ENCODE measurements around the gene PSMB5.
A peak's percentile ranks its signal among the peaks of the same experiment; 100 is the strongest.
"Not testable (repeated sequence)": the region's sequence is repeated elsewhere in the genome, so short reads cannot be mapped to it uniquely, and the experiment has no call there.

The PSMB5 gene

DNA sequence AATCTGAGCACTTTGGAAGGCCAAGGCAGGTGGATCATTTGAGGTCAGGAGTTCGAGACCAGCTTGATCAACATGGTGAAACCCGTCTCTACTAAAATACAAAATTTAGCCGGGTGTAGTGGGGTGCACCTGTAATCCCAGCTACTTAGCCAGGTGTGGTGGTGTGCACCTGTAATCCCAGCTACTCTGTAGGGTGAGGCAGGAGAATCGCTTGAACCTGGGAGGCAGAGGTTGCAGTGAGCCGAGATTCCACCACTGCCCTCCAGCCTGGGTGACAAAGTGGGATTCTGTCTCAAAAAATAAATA is 21.0 kb downstream of the PSMB5 start:
- DNase-seq (ENCODE audit: low spot score), result not testable (repeated sequence)

DNA sequence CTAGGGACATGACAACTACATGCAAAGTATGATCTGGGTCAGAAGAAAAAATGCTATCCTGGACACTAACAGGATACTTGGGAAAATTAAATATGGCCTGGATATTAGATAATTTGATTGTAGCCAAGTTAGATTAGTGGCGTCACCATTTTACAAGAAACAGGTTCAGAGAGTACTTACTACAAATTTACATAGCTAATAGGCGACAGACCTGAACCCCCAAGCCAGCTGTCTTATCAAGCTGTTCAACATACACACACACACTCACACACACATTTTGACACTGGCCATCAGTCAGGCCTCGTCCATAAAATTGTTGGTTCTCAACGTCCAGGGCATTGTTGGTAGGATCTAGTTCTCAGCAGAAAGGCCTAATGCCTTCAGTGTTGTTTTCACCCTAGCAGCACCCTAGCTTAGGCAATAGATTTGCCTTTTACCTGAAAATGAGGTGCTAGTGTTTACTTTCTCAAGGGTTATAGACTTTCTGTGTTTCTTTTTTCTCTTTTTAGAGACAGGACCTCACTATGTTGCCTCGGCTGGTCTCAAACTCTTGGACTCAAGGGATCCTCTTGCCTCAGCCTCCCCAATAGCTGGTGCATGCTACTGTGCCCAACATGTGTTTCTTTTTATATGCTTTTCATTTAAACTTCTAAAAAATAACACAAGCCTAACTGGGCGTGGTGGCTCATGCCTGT is 21.5 kb downstream of the PSMB5 start:
- DNase-seq (ENCODE audit: low spot score), result no peak

GRCh38 chr14:23009939-23010726 is 24.6 kb downstream of the PSMB5 start, which contains the start of gene C14orf93:
Gene C14orf93 (minus strand): TSS chr14:23010143. CDS start chr14:22999023, 11,120 bp downstream.
- DNase-seq (ENCODE audit: low spot score), result peak; percentile 84

- peak; percentile 47 for DNase-seq (ENCODE audit: low spot score)
These were observed 25.2 kb downstream of the PSMB5 start for GRCh38 chr14:23009483-23009938.

GRCh38 chr14:23008831-23009230 is 25.9 kb downstream of the PSMB5 start:
- peak; percentile 70 for DNase-seq (ENCODE audit: low spot score)

- peak; percentile 98 for DNase-seq (ENCODE audit: low spot score)
These were observed 27.9 kb downstream of the PSMB5 start for GRCh38 chr14:23006544-23007419.

DNA sequence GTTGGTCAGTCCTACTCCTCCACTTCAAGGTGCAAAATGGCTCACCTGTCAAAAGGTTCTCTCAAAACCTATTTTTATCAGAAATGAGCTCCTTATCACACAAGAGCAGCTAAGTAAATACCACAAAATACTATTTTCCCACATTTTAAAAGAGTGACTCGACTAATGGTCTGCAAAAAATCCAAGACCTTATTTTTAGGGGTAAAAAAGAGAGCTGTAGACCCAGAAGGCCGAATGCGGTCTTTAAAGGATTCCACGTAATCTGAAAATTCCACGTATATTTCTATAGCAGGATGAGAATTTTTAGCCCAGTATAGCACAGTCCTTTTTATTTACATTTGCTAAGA is 28.5 kb downstream of the PSMB5 start:
- no peak for DNase-seq (ENCODE audit: low spot score)

DNA sequence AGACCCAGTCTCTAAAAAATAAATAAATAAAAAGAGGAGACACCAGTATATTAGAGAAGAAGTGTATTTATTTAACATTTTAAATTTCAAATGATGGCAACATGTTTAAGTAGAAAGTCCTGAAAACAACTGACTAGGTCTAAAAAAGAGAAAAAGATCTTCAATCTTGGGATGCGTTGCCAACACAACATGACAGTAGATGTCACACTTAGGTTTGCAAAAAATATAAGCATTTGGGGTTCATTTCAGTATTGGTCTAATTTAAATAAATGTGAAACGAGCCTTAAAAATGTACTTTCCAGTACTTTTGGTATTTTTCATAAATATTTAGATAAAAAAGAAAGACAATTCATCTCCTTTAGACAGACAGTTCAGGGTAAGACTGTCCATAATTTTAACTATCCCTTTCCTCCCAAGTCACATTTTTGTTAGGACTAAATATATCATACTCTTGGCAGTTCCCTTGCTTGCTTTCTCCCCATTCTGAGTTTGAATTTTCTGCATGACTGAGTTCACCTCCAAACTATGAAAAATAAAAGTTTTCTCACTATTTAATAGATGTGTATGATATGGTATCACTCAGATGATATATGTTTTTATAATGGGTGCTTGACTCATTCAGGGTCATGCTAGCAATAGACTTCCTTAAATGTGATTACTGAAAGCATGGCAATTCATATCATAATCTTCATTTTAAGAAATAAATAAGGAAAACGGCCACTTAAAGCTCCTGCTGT is 29.1 kb downstream of the PSMB5 start:
- DNase-seq (ENCODE audit: low spot score), result peak; percentile 56

DNA sequence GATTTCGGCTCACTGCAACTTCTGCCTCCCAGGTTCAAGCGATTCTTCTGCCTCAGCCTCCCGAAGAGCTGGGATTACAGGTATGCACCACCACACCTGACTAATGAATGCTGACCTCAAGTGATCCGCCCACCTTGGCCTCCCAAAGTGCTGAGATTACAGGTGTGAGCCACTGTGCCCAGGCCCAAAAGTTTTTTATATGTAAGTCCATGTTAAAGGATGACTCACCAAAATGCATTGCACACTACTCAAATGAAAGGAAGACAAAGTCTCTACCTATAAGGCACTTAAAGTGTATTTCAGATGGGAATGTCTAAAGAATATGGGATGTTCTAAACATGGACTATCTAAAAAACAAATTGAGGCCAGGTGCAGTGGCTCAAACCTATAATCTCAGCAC is 30.4 kb downstream of the PSMB5 start:
- DNase-seq (ENCODE audit: low spot score), result not testable (repeated sequence)

GRCh38 chr14:23002592-23002991 is 32.1 kb downstream of the PSMB5 start:
- DNase-seq (ENCODE audit: low spot score), result no peak

DNA sequence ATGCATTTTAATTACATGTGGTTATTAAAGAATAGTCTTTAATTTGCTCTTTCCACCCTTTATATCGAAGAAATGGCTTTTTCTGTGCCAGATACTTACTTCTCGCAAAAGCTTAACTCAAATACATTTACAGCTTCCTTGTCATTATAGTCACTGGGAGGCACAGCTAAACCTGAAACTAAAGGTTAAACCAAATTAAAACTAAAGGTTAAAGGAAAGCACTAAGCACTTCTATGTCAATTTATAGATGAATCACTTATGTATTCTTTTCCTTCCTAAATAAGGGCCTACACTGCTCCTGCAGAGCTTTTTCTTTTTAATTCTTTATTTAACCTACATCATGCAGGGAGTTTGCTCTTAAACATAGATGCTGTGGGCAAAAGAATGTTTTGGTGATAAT is 33.8 kb downstream of the PSMB5 start:
- no peak for DNase-seq (ENCODE audit: low spot score)

GRCh38 chr14:22998329-22999012 is 36.2 kb downstream of the PSMB5 start:
- DNase-seq (ENCODE audit: low spot score), result no peak

DNA sequence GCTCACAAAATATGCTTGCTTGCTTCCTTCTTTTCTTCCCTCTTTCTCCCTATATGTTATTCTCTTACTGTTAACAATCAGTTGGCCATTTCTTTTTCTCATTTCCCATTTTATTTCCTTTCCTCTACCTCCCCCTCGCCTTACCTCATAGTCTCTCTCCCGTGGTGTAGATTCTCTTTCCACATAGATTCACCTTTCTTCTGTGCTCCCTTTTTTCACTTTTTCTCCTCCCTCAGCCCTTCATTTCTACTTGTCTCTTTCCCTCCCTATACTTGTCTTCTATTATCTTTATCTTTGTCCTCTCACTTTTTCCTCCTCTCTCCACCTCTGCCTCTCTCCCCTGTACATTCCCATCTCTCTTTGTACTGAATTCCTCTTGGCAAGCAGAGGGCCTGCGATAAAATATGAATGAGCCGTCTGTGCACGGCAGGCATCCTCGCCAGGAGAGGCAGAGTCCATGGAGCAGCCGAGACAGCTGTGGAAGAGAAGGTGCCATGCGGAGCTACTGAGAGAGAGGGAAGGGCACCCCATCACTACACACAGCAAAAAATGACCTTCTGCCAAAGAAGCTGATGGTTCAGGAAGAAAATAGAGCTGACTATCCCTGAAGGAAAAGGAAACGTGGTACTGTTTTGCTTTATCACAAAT is 36.9 kb downstream of the PSMB5 start:
- no peak for DNase-seq (ENCODE audit: low spot score)

GRCh38 chr14:22996768-22997654 is 37.7 kb downstream of the PSMB5 start:
- DNase-seq (ENCODE audit: low spot score), result no peak

DNA sequence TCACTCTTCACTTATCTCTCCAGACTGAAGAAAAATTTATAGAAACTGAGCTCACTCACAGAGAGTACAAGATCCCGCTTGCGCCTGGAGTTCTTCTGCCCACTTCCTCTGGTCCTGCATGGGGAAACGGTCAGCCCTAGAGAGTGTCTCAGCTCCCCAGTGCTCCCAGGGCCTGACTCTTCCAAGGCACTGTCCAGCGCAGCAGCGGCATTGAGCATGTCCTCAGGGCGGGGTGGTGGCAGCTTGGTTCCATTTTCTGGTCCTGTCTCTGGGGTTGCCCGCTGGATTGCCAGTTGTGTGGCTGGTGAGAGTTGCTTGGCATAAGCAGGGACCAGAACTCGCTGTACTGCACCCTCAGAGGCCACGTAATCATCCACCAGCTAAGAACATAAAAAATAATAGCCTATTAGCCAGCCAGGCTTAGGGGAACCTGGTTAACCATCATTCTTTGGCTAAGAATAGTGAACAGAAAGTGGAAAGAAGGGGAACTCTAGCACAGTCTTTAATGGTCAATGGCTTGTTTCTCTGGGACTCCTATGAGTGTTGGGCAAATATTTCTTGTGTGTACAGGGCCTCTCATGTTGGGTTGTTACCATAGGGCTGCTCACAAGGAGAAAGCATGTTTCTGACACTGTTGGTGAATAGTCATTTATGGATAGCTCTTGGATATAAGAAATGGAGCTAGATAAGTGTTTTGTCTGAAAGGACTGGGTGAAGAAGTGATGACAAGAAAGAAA is 38.6 kb downstream of the PSMB5 start:
- no peak for DNase-seq (ENCODE audit: low spot score)

DNA sequence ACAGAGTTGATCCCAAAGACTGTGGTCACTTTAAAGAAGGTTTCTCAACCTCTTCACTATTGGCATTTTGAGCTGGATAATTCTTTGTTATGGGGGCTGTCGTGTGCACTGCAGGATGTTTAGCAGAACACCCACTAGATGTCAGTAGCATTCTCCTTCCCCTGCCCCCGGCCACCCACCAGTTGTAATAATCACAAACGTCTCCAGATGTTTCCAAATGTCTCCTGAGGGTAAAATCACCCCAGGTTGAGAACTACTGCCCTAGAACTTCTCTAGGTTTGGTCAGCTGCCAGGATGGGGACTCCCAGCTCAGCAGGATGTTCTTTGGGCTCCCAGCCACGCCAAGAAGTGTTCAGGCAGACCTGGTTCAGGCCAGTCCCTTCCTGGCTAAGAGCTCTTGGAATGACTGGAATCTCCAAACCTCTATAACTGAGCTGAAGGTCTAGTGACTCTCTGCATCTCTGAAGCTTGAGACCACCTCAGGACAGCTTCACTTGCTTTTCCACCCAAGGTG is 39.9 kb downstream of the PSMB5 start:
- peak; percentile 44 for DNase-seq (ENCODE audit: low spot score)

DNA sequence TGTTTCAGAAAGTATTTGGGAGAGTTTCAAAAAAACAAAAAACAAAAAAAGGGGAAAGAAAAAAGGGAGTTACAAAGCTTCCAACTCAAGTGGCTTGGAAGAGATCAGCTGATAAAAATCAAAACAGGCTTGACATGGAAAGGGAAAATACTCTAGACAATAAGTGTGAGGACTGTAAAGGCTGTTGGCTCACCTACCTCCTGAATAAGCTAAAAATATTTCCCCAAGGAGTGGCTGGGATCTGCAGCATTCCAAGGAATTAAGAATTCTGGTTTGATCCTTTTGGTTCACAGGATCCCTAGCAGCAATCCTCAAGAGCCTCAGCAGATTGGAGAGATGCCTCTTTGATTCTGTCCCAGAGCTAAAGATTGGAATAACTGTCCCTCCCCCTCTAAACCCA is 41.2 kb downstream of the PSMB5 start:
- no peak for DNase-seq (ENCODE audit: low spot score)

- DNase-seq (ENCODE audit: low spot score), result no peak
These were observed 42.8 kb downstream of the PSMB5 start for GRCh38 chr14:22991852-22992251.

DNA sequence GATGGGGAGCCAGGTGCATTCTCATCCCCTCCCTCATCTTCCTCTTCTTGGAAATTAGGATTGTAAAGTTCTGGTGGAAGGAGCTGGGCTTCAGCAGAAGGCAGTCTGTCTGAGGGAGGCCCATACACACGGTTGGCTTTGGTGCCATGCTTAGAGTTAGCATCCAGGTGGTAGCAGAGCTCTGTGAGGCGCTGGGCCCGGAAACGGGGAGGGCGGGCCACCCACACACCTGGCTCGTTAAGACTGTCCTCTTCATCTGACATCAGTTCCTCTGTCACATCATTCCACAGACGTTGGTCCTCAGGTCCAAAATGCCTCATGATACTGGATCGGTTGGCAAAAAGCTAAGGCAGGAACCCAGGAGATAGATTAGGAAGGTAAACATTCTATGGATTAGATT is 47.4 kb downstream of the PSMB5 start:
- no peak for DNase-seq (ENCODE audit: low spot score)
